ENCODE data around the gene KCNIP4.

The KCNIP4 gene

GRCh38 chr4:21012851-21013331, 935.7 kb downstream of the KCNIP4 start:
- no peaks in the 10 kb centered on the region for H3K36me3 Mint-ChIP-seq (ENCODE audit: low read depth)
- no peak overlapping the region for H3K27ac Mint-ChIP-seq
- H3K4me1 Mint-ChIP-seq (ENCODE audit: low read depth): no peaks in the 10 kb centered on the region
- H3K27me3 Mint-ChIP-seq (ENCODE audit: low read depth): no peaks in the 10 kb centered on the region
- peaks cover 12% of the 10 kb centered on the region for H3K9me3 Mint-ChIP-seq
- H3K4me3 Mint-ChIP-seq: no peak overlapping the region

DNA sequence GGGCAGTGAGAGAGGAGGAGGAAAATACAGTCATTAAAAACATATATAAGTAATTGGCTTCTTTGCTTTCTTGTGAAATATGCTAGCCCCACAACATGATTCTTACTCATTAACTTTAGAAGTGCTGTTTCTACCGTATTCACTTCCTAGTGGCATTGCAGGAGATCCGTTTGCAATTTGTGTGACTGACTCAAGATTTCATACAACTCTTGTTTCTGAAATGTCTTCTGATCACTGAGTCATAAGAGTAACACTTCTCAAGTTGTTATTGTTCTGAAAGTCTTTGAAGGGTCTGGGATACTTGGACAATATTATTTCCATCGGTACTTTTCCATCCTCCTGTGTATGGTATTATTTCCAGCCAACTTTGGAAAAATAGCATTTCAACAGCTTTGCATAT, 937.5 kb downstream of the KCNIP4 start:
- peaks cover 14% of the 10 kb centered on the region for H3K9me3 Mint-ChIP-seq
- no peak overlapping the region for H3K4me3 Mint-ChIP-seq
- H3K27ac Mint-ChIP-seq: no peak overlapping the region
- no peaks in the 10 kb centered on the region for H3K36me3 Mint-ChIP-seq (ENCODE audit: low read depth)
- no peaks in the 10 kb centered on the region for H3K27me3 Mint-ChIP-seq (ENCODE audit: low read depth)
- no peaks in the 10 kb centered on the region for H3K4me1 Mint-ChIP-seq (ENCODE audit: low read depth)

DNA sequence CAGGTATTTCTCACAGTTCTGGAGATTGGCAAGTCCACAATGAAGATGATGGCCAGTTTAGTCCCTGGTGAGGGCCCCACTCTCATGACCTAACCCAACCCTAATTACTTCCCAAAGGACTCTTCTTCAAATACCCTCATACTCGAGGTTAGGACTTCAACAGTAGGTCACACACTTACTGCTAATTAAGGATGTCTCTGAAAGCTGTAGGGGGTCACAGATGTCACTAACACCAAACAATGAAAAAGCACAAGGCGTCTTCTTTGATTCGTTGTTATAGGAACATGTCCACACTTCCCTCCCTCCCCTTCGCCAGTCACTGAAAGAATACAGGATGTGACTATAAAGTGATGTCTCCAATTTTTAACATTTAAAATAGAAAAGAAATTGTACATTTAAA, 938.6 kb downstream of the KCNIP4 start:
- Mint-ChIP-seq H3K9me3 (peaks cover 18% of the 10 kb centered on the region), H3K27ac (no peak overlapping the region), H3K27me3 (ENCODE audit: low read depth) (no peaks in the 10 kb centered on the region), H3K4me1 (ENCODE audit: low read depth) (no peaks in the 10 kb centered on the region), H3K4me3 (no peak overlapping the region), H3K36me3 (ENCODE audit: low read depth) (no peaks in the 10 kb centered on the region)

DNA sequence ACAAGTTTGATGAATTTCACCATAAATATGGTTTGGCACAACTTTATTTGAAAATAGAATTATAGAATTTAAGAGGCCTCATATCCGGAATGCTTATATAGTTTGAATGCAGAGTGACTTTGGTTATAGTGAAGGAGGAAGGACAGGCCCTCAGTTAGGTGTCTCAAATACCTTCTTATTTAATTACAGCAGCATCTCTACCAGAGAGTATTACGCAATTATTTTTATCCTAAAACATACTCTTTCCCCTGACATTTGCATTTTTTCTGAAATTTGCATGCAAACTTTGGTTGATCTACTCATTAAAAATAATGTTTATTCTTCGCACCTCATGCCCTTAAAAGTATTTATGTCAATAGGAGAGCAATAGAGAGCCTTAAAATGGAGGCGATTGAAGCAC, 942.9 kb downstream of the KCNIP4 start:
- Mint-ChIP-seq H3K27me3 (ENCODE audit: low read depth) (no peaks in the 10 kb centered on the region), H3K36me3 (ENCODE audit: low read depth) (no peaks in the 10 kb centered on the region), H3K27ac (no peak overlapping the region), H3K4me3 (no peak overlapping the region), H3K4me1 (ENCODE audit: low read depth) (no peaks in the 10 kb centered on the region), H3K9me3 (peaks cover 15% of the 10 kb centered on the region)

- Mint-ChIP-seq H3K4me3 (no peak overlapping the region), H3K27ac (no peak overlapping the region), H3K36me3 (ENCODE audit: low read depth) (no peaks in the 10 kb centered on the region), H3K27me3 (ENCODE audit: low read depth) (no peaks in the 10 kb centered on the region), H3K4me1 (ENCODE audit: low read depth) (no peaks in the 10 kb centered on the region), H3K9me3 (peaks cover 19% of the 10 kb centered on the region)
Measured at GRCh38 chr4:21002976-21003375, 945.6 kb downstream of the KCNIP4 start.

- no peaks in the 10 kb centered on the region for H3K4me1 Mint-ChIP-seq (ENCODE audit: low read depth)
- H3K27me3 Mint-ChIP-seq (ENCODE audit: low read depth): no peaks in the 10 kb centered on the region
- H3K27ac Mint-ChIP-seq: no peak overlapping the region
- H3K4me3 Mint-ChIP-seq: no peak overlapping the region
- H3K36me3 Mint-ChIP-seq (ENCODE audit: low read depth): no peaks in the 10 kb centered on the region
- peaks cover 19% of the 10 kb centered on the region for H3K9me3 Mint-ChIP-seq
Measured at GRCh38 chr4:21002286-21002685, 946.3 kb downstream of the KCNIP4 start.

DNA sequence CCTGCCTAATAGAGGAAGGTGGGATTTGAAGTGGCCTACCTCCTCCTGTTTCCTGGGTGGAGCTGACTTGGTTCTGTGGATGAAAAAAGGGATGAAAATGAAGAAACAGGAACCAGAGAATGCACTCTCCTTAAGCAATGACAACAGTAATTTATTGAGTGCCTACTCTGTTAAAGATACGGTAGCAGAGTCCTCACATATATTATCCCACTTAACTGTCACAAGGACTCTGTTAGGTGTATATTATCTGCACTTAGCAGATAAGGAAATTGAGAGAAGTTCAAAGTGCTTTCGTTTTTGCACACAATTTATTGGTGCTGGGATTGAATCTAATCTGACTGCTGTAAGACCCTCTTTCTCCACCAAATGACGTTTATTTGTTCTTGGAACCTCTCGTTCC, 947.1 kb downstream of the KCNIP4 start:
- Mint-ChIP-seq H3K4me3 (no peak overlapping the region), H3K9me3 (peaks cover 17% of the 10 kb centered on the region), H3K27me3 (ENCODE audit: low read depth) (no peaks in the 10 kb centered on the region), H3K27ac (no peak overlapping the region), H3K36me3 (ENCODE audit: low read depth) (no peaks in the 10 kb centered on the region), H3K4me1 (ENCODE audit: low read depth) (no peaks in the 10 kb centered on the region)

DNA sequence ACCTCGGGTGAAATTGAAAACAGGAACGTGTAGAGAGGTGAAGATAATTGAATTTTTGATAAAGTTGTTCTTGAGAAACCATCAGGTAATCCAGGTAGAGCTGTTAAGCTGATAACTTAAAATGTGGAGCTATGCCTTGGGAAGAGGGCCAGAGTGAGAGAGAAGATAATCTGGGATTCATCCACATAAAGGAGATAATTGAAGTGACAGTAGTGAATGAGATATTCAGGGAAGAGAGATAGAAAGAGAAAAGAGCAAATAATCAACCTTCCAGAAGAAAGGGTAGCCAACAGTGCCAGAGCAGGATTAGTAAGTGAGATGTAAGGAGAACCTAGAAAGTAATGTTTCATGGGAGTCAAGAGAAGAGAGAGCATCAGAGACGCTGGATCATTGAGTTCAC, 950.7 kb downstream of the KCNIP4 start:
- Mint-ChIP-seq H3K27ac (no peak overlapping the region), H3K4me1 (ENCODE audit: low read depth) (no peaks in the 10 kb centered on the region), H3K4me3 (no peak overlapping the region), H3K27me3 (ENCODE audit: low read depth) (no peaks in the 10 kb centered on the region), H3K9me3 (peaks cover 8% of the 10 kb centered on the region), H3K36me3 (ENCODE audit: low read depth) (no peaks in the 10 kb centered on the region)

- no peaks in the 10 kb centered on the region for H3K4me1 Mint-ChIP-seq (ENCODE audit: low read depth)
- H3K36me3 Mint-ChIP-seq (ENCODE audit: low read depth): no peaks in the 10 kb centered on the region
- H3K27ac Mint-ChIP-seq: no peak overlapping the region
Measured at GRCh38 chr4:20995610-20996009, 953.0 kb downstream of the KCNIP4 start.

GRCh38 chr4:20995015-20995414, 953.6 kb downstream of the KCNIP4 start:
- Mint-ChIP-seq H3K27me3 (ENCODE audit: low read depth) (no peaks in the 10 kb centered on the region), H3K27ac (no peak overlapping the region), H3K4me3 (no peak overlapping the region)

More at GRCh38 chr4:20995610-20996009, 953.0 kb downstream of the KCNIP4 start:
- no peak overlapping the region for H3K4me3 Mint-ChIP-seq
- H3K9me3 Mint-ChIP-seq: peaks cover 13% of the 10 kb centered on the region
- H3K27me3 Mint-ChIP-seq (ENCODE audit: low read depth): no peaks in the 10 kb centered on the region

GRCh38 chr4:20992002-20992401, 956.6 kb downstream of the KCNIP4 start:
- Mint-ChIP-seq H3K36me3 (ENCODE audit: low read depth) (no peaks in the 10 kb centered on the region), H3K27ac (no peak overlapping the region), H3K9me3 (peaks cover 12% of the 10 kb centered on the region), H3K4me3 (no peak overlapping the region), H3K27me3 (ENCODE audit: low read depth) (no peaks in the 10 kb centered on the region), H3K4me1 (ENCODE audit: low read depth) (no peaks in the 10 kb centered on the region)

More at GRCh38 chr4:20995015-20995414, 953.6 kb downstream of the KCNIP4 start:
- Mint-ChIP-seq H3K9me3 (peaks cover 13% of the 10 kb centered on the region), H3K36me3 (ENCODE audit: low read depth) (no peaks in the 10 kb centered on the region), H3K4me1 (ENCODE audit: low read depth) (no peaks in the 10 kb centered on the region)

DNA sequence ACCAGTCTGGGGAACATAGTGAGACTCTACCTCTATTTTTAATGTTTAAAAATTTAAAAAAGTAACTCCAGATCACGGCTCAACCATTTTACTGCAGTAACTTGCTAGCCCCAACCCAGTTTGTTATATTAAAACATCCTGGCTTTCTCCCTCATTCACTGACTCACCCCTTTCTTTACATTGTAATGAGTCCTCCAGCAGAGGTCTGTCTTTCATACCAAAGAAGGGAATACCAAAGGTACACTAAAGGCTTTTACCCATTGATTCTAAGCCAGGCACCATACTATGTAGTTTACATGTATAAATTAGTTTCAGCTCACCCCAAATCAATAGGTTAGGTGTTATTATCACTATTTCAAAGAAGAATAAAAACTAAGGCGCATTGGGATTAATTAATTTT, 961.4 kb downstream of the KCNIP4 start:
- no peak overlapping the region for H3K4me3 Mint-ChIP-seq
- H3K9me3 Mint-ChIP-seq: peaks cover 12% of the 10 kb centered on the region
- H3K4me1 Mint-ChIP-seq (ENCODE audit: low read depth): no peaks in the 10 kb centered on the region
- H3K27ac Mint-ChIP-seq: no peak overlapping the region
- no peaks in the 10 kb centered on the region for H3K36me3 Mint-ChIP-seq (ENCODE audit: low read depth)
- H3K27me3 Mint-ChIP-seq (ENCODE audit: low read depth): no peaks in the 10 kb centered on the region

DNA sequence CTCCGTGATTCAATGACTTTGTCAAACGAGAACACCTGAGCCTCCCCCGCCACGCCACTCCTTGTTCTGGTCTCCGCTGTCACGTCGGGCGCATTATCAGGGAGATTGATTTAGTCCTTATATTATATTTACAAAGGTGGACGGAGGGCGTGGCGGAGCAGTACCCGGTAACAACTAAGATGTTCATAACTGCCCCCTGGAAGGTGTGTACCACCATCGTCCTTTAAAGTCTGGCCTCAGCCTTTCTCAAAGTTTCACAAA, 964.1 kb downstream of the KCNIP4 start:
- no peaks in the 10 kb centered on the region for H3K4me1 Mint-ChIP-seq (ENCODE audit: low read depth)
- no peak overlapping the region for H3K27ac Mint-ChIP-seq
- H3K9me3 Mint-ChIP-seq: peaks cover 7% of the 10 kb centered on the region
- H3K4me3 Mint-ChIP-seq: no peak overlapping the region
- no peaks in the 10 kb centered on the region for H3K36me3 Mint-ChIP-seq (ENCODE audit: low read depth)
- no peaks in the 10 kb centered on the region for H3K27me3 Mint-ChIP-seq (ENCODE audit: low read depth)

GRCh38 chr4:20983763-20984575, 964.6 kb downstream of the KCNIP4 start:
- Mint-ChIP-seq H3K27ac (no peak overlapping the region), H3K27me3 (ENCODE audit: low read depth) (no peaks in the 10 kb centered on the region), H3K36me3 (ENCODE audit: low read depth) (no peaks in the 10 kb centered on the region), H3K9me3 (peaks cover 5% of the 10 kb centered on the region), H3K4me1 (ENCODE audit: low read depth) (no peaks in the 10 kb centered on the region), H3K4me3 (no peak overlapping the region)

- Mint-ChIP-seq H3K9me3 (no peaks in the 10 kb centered on the region), H3K4me3 (no peak overlapping the region), H3K27me3 (ENCODE audit: low read depth) (no peaks in the 10 kb centered on the region), H3K36me3 (ENCODE audit: low read depth) (no peaks in the 10 kb centered on the region), H3K27ac (no peak overlapping the region), H3K4me1 (ENCODE audit: low read depth) (no peaks in the 10 kb centered on the region)
Measured at GRCh38 chr4:20982544-20982943, 966.0 kb downstream of the KCNIP4 start.

- no peaks in the 10 kb centered on the region for H3K36me3 Mint-ChIP-seq (ENCODE audit: low read depth)
- H3K27me3 Mint-ChIP-seq (ENCODE audit: low read depth): no peaks in the 10 kb centered on the region
- no peaks in the 10 kb centered on the region for H3K4me1 Mint-ChIP-seq (ENCODE audit: low read depth)
- no peaks in the 10 kb centered on the region for H3K9me3 Mint-ChIP-seq
- H3K4me3 Mint-ChIP-seq: no peak overlapping the region
- H3K27ac Mint-ChIP-seq: no peak overlapping the region
Measured at GRCh38 chr4:20960291-20960690, 988.3 kb downstream of the KCNIP4 start.
